ENCODE data around the gene PAX9.
"Not testable (repeated sequence)": the region's sequence is repeated elsewhere in the genome, so short reads cannot be mapped to it uniquely, and the experiment has no call there.

The PAX9 gene

DNA sequence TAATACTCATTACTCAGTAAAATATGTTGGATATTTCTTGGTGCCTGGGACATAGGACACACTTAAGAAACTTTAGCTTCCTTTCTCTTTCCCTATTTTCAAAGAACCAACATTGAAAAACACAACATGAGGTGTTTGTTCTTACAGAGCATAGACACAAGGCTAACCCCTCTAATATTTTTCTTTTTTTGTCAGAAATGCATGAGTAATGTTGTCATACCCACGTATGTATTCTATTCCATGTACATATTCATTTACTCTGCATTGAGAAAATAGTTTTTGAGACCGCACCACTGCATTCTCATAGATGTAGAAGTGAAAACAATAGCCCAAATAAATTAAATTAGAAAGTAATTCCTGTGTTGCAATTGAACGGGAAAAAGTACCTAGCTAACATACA is 13.0 kb downstream of the PAX9 start:
- DNase-seq (ENCODE audit: low spot score), result no peak

DNA sequence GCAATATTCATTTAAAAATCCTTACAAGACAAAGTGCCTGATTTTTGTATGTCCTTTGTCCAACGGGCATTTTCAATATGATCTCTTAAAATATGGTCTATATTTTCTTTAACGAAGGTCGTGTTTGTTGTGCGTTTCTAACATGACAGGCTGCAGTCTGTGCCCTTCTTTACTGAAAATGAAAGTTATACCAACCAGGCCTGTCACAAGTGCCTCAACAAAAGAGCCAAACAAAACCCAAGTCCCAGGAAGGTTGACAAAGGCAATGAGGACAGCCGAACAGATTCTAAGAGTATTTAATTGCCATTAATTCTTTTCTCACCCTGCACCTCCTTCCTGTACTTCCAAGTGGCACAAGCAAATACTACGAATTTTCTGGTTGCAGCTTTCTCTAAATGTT is 13.9 kb downstream of the PAX9 start:
- DNase-seq (ENCODE audit: low spot score), result no peak

DNA sequence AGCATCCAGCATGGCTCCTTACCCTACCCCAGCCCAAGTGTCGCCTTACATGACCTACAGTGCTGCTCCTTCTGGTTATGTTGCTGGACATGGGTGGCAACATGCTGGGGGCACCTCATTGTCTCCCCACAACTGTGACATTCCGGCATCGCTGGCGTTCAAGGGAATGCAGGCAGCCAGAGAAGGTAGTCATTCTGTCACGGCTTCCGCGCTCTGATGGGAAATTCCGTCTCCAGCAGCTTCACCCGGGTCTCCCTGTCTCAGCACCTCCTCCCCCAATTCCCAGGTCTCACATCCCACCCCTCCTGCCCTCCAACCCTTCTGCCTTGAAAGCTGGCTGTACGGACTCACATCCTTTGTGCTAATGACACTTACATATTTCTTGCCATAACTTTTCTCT is 14.6 kb downstream of the PAX9 start:
- DNase-seq (ENCODE audit: low spot score), result no peak

DNA sequence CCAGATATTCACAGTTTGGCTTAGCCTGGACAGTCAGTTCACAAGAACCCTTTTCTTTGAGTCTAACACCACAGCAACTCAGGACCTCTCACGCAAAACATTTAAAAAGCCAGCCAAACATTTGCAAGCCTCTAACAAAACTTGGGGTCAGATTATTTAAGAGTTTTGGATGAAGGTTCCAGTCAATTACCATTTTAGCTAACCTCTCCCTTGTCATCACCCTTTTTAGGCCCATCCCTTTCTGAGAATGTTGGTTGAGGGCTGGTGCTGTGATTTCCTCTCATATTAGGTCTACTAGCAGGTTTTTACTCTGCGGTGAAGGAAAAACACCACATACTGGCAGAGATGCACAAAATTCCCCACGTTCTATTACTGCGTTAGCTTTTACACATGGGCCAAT is 20.7 kb downstream of the PAX9 start:
- DNase-seq (ENCODE audit: low spot score), result no peak

DNA sequence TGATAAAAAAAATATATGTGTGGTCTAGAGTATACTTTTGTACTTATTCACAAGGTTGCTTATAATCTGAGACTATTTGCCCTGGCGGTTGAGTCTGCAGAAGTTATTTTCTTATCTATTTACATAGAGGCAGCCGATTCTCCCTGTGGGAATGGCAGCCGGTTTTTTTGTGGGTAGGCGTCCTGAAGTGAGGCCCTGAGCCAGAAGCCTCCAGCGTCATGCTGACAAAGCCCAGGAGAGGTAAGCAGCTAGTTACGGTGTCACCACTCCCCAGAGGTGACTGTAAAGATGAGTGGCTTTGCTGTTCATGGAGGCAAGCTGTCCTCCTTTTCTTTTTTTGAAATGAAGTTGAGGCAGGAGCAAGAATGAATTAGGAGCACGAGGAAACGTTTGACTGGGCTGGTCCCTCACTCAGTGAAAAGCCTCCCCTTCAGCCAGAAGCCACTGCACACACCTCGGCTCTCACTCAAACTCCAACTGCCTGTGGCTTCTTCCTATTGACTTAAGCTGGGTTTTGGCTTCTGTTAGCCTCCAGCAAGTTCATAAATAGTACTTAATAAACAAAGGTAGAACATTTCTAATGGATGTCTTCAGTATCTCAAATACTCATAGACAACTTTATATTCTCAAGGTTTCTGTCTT is 21.5 kb downstream of the PAX9 start:
- no peak for DNase-seq (ENCODE audit: low spot score)

DNA sequence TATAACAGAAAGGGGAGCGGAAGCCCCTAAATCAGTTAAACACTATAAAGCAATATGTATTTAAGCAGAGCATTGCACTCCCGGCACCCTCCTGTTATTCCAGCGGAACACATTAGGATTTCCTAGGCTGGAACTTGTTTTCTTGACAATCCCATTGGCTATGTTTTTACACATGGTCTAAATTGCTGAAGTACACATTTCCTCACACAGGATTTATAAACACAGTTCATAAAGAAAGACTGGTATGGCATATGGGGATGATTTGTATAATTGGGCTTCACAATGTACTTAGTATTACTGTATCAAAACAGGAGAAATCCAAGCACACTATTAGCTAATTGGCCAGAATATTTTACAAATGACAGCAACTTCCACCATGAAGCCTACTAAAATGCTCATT is 23.3 kb downstream of the PAX9 start:
- DNase-seq (ENCODE audit: low spot score), result no peak

DNA sequence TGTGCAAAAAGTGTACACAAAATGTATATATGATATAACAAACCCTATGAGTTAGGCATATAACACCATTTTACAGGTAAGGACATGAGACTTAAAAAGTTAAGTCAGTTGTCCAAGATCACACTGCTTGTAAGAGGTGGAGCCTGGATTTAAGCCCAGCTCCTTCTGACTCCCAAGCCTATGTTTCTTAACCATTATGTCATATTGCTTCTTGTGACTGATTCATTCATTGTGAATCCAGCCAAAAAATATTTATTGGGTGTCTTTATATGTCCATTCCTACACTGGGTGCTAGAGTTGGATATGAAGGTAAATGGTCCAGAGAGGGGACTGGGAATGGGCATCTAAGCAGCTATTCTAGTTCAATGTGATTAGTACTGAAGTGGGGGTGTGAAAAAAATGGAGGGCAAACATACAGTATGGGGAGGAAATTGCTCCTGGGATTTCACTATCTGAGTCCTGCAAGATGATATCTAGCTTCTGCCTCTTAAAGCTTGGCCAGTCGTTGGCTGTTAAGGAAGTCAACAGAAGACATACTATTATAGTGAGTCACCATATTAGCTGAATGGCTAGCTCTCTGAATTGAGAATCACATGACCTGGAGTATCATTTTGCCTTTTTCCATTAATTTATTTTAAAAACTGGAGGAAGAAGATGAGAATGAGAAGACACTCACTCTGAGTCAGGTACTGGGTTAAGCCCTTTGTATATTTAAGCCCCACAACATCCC is 28.8 kb downstream of the PAX9 start:
- DNase-seq (ENCODE audit: low spot score), result no peak

DNA sequence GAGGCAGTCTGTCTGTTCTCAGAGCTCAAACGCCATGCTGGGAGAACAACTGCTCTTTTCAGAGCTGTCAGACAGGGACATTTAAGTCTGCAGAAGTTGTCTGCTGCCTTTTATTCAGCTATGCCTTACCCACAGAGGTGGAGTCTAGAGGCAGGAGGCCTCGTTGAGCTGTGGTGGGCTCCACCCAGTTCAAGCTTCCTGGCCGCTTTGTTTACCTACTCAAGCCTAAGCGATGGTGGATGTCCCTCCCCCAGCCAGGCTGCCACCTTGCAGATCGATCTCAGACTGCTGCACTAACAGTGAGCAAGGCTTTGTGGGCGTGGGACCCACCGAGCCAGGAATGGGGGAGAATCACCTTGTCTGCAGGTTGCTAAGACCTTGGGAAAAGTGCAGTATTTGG is 37.8 kb downstream of the PAX9 start:
- not testable (repeated sequence) for DNase-seq (ENCODE audit: low spot score)

DNA sequence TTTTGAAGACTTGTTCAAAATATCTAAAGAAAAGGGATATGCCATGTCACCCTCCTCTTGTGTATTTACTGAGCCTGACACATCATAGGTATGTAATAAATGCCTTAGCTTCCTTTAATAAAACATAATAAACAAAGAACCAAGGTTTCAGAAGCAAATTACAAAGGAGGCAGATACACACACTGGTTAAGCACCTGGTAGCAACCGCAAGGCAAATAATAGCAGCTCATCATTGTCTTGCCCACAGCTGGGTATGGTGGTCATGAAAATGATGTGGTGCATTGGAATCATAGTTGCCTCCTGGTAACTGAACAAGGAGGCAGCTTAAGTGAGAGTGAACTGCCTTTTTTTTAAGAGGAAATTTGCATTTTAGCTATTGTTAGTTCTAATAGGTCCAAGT is 39.0 kb downstream of the PAX9 start:
- no peak for DNase-seq (ENCODE audit: low spot score)

DNA sequence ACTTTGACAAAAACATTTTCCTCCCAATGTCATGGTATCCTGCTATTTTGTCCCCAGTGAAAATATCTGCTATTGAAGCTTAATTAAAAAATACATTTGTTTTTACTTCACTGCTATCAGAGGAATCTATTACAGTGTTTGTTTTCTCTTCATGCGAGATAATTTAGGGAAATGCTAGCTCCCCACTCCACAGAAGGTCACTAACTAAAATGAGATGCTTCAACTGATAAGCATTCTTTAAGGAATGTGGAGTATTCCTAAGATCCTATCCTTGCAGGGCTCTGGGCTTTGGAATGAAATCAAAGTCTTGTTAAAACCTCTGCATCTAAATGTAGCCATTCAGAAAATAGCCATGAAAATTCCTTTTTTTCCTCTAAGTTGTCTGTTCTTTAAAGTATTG is 39.5 kb downstream of the PAX9 start:
- no peak for DNase-seq (ENCODE audit: low spot score)

DNA sequence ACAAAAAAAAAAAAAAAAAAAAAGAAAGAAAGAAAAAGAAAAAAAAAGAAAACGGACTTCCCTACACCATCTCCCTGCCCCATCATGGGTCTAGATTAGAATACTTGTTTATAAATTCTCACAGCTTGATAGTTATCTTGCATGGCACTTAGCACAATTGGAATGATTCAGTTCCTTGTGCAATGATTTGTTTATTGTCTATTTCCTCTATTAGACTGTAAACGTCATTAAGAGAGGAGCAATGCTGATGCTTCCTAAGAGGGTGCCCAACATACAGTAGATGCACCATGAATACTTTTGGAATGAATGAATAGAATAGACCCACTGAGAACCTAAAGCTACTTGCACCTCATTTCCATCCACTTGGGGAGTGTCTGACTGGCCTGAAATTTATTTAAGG is 40.8 kb downstream of the PAX9 start:
- no peak for DNase-seq (ENCODE audit: low spot score)

DNA sequence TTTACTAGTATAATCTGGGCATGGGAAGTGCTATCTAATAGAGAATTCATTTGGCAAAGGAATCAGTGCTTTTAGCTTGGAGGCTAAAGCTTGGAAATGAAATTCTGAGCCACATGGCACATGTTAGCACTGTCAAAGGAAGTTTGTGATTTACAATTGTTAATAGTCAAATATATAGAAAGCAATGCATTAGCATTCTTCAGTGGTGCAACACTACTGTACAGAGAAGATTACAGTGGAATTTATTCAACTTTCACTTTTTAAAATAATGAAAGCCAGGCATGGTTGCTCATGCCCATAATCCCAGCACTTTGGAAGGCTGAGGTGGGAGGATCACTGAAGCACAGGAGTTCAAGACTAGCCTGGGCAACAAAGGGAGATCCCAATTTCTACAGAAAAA is 45.9 kb downstream of the PAX9 start:
- DNase-seq (ENCODE audit: low spot score), result no peak

DNA sequence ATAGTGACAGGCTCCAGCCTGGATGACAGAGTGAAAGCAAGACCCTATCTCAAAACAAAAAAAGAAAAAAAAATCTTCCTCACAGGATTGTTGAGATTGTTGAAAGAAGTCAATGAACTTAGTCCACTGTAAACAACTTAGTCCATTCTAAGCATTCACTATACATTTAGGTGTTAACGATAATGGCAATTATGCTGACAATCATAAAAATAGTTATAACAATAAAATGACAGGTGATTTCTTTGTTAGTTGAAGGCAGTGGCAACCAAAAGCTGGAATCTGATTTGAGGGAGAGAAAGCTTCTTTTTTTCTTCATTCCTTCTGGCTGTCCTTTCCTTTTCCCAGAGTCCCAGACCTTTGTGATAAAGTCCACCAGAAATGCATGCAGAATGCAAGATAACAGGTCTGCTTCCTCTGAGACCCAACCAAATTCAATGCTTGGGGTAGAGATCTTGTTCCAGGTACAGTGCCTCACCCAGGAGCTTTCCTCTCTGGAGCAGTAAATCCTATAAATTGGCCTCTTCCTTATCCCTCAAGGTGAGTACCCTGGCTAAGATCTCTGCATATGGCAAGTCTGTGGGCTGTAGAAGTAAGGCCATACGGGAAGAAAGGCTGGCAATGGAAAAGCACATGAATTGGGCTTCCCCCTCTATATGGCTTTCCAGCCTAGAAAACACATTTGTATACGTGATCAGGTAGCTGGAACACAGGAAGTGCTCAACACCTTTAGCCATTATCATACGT is 52.5 kb downstream of the PAX9 start:
- DNase-seq (ENCODE audit: low spot score), result no peak

DNA sequence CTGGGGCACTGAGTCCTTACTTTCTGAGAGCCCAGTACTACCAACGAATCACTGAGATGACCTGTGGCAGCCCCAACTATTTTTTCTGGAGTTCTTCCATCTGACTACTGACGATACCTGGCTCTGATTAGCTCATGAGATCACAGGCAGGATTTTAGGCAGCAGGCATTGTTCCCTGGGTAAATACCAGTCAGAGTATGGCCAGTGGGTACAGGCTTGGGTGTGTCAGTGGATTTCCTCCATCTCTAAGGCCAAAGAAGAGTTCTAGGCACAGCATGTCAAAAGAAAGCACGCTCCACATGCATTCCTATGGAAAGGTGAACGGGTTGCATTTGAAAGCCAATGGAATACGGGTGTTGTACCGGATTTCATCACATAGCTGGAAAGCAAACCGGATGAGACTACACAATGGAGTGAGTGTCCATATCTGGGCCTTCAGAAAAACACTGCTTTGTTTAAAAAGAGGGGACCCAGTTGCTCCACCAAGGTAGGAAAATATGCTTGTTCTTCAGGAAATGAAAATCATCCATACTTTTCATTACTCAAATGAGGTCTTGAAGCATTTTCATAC is 55.0 kb downstream of the PAX9 start:
- DNase-seq (ENCODE audit: low spot score), result no peak

DNA sequence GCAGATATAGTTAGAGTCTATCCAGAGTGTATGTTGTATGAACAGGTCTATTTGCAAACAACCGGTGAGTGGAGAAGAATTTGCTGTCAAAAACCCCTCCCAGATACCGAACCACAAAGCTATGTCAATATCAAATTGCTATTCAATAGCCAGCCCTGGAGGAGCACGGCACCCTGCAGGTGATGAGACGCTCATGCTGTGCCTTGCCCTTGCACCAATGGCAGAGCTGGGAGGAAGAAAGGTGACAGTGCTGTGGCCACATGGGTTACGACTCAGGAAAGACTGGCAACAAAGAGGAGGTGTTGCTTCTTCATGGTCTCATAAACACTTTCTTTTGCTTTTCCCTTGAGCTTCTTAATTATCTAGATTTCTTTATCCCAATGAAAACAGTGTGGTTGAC is 55.7 kb downstream of the PAX9 start:
- no peak for DNase-seq (ENCODE audit: low spot score)

DNA sequence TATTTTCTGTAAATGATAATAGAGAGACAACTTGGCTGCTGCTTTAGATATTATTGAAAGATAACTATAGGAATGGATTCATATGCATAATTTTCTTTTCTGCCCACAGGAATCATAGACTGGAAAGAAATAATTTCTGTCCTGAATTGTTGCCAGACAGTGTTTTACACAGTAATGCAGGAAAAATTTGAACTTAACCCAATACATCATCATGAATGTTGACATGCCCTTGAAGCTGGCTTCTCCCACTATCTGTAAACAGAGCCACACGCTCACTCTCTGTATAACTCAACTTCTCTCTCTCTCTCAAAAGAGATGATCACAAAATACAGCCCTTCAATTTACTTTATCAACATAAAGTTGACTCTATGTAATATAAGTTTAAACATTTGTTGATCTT is 56.6 kb downstream of the PAX9 start:
- DNase-seq (ENCODE audit: low spot score), result no peak

DNA sequence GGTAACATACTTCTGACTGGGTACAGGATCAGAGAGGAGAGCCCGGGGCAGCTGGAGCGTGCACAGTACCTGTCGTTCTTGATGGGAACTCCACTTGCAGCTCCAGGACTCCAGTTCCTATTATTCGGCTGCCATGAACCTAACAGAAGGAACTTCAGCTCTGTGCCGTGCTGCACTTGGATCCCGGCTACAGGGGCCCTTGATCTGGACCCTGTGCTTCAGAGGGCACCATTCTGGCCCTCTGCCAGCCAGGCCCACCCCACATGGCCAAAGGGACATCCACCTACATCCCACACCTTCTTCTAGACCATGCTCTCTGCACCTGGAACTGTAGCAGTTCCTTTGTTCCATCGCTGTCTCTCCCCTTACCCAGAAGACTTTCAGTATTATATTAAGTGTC is 58.2 kb downstream of the PAX9 start:
- no peak for DNase-seq (ENCODE audit: low spot score)

DNA sequence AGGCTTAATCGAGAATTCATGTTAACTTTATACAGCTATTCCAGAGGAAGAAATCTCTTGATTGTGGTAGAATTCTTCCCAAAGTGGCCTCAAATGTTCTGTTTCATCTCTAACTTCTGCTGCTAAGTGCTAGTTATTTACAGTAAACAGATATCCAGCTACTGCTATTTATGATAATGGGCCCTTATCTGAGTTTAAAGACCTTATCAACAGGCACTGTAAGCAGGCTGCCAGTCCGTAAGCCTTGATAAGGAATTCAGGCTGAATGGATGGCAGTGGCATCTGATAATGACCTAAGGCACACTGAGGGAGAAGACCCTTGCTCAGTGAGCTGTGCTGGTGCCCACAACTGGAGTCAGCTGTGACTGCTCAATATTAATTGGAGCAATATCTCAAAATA is 59.0 kb downstream of the PAX9 start:
- DNase-seq (ENCODE audit: low spot score), result no peak

DNA sequence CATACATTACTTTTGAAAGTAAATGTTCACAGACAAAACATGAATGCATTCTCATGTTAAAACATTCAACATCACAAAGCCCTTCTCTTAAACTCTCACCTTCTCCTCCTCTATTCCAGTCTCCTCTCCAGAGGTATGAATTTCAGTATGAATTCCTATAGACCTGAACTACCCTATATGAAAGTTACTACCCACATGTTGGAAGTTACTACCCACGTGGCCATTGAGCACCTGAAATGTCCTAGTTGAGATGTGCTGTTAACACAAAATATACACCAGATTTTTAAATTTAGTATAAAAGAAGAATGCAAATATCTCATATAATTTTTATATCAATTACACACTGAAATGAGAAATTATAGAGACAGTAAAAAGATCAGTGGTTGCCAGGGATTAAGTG is 60.2 kb downstream of the PAX9 start:
- no peak for DNase-seq (ENCODE audit: low spot score)

DNA sequence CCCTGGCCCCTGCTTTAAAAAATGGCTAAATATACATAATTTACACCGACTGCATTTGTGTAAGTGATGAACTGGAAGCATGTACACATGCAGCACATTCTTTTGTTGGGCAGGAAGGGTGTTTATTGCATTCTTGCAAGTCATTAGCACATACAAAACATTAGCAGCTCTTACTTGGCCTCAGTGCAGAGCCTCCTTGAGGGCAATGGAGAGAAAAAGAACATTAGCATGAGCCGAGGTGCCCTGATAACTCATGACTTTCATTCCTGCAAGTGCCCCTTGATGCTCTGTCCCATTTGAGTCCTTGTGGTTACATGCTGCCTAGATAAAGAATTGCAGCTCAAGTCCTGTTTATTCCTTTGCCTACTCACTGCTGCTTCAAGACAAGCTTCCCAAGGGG is 61.9 kb downstream of the PAX9 start:
- no peak for DNase-seq (ENCODE audit: low spot score)

DNA sequence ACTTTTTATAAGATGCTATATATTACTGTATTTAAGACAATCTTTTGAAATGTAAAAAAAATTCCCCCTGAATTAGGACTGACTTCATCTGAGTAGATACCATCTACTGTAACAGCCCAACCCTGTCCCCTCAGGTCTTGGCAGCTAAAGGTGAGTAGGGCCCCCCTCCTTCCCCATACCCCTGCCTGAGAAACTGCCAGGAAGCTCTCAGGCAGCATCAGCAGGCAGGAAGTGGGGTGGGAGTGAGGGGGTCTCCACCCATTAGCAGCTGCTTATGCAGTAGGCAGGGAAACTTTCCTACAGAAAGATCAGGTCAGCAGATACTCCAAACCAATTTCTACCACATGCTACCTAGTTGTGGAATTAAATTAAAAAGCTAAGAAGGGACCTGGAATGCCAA is 62.5 kb downstream of the PAX9 start:
- DNase-seq (ENCODE audit: low spot score), result no peak

DNA sequence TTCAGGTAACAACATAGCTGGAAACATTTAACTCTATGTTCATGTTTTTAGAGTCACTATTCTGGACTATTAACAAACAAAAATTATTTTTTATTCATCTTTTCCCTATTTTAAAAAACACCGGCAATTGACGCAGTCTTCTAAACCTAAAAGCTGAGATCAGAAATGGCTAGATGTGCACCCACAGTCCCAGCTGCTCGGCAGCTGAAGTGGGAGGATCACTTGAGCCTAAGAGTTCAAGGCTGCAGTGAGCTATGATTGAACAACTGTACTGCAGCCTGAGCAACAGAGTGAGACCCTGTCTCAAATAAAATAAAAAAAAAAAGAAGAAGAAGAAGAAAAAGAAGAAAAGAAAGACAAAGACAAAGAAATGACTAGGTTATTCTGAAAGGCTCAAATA is 64.5 kb downstream of the PAX9 start:
- DNase-seq (ENCODE audit: low spot score), result no peak

All from AG20443 (cell line).